Umbilical cord (tissue), 2 donors: ENCODE measurements around the gene GABRE. TPM values are rescaled to one million over a fixed set of nuclear protein-coding genes. Genes with fewer than 3 reads are reported as not detected.

Experiments
- DNase-seq: peaks from one replicate; pipeline ENCODE4 v3.0.0-alpha.2; 2015; ENCODE audit warnings: low spot score
- total RNA-seq: library from RNA; depleted of rRNA; stranded (reverse); fragments of >200 nt; gene quantifications from one replicate; pipeline ENCODE4 v1.2.3, GENCODE V29; 2014; ENCODE audit warnings: low replicate concordance; ENCODE audit not compliant: insufficient read depth

The GABRE gene
- total RNA-seq, result 94.1 TPM

- peak; percentile 47 for DNase-seq
Observed at GRCh38 chrX:151974336-151975227, at the start of gene GABRE. Gene GABRE, minus strand, starts transcription at chrX:151974676. Its CDS starts 51 bp downstream, at chrX:151974625.

DNA sequence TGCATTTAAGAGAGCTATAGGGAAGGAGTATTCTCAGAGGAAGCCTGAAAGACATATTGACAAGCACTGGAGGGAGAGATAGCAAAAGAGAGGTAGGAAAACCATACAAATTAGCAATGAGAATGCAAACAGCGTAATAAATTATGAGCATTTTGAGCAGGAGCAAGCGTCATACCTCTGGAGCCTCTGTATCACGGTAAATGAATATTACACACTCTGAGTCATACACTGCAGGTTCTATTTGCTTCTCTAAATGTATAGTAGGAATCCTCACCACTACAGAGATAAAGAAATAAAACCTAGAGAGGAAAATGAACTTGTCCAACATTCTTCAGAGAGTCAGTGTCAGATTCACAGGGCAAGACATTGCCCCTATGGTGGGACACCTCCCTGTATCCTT lies 46.4 kb upstream of the GABRE start:
- DNase-seq, result no peak

GRCh38 chrX:151999813-152000212 lies 25.3 kb upstream of the GABRE start:
- DNase-seq, result no peak

GRCh38 chrX:151997539-151997938 lies 23.1 kb upstream of the GABRE start:
- DNase-seq, result no peak

- DNase-seq, result no peak
Observed at GRCh38 chrX:151996347-151996746, 21.9 kb upstream of the GABRE start.

DNA sequence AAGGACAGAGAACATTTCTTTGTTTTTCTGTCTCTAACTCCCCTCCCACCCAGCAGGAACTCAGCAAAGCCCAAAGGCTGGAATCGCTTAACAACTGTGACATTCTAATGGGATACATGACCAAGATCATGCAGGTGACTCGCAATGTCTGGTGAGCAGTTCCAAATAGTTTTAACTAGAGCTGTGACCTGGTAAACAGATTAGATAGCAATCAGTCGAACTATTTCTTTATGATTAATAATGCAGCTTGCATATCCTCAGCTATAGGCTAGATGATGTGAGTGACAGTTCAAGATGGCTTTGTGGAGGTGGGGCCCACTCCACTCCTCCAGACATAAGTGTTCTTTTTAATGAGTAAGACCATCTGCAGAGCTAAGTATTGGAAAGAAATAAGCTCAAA lies 20.0 kb upstream of the GABRE start:
- DNase-seq, result no peak

- no peak for DNase-seq
Observed at GRCh38 chrX:151988706-151989299, 14.3 kb upstream of the GABRE start.

DNA sequence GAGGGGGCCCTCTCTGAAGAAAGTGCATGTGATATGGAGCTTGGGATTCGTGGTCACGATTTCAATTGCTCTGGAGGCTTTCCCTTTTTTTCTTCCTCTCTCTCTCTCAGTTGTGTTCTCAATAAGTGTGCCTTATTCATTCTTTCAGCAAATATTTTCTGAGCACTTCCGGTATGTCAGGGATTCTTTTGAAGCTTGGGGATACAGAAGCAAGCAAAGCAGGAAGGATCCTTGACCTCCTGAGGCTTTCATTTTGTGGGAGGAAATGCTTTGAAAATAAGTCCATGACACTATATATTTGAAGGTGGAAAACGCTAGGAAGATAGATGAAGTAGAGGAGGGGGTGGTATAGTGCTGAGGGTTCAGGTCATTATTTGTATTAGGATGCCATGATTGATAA lies 12.6 kb upstream of the GABRE start:
- DNase-seq, result no peak

GRCh38 chrX:151985955-151986354 lies 11.5 kb upstream of the GABRE start:
- no peak for DNase-seq

DNA sequence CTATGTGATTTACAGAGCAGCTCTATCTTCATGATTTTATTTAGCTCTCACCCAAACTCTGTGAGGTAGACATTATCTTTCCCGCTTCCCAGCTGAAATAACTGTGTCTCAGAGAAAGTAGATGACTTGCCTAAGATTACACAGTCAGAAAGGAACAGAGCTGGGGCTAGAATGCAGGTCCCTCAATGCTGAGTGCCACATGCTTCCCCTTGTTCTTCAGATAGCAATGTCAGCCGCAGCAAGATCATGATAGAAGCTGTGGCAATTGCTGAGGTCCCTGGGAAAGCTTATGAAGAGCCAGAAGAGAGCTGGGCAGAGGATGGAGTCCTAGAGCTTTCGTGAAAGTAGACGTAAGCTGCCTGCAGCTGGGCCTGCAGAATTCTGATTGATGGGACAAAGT lies 11.1 kb upstream of the GABRE start:
- DNase-seq, result no peak

- no peak for DNase-seq
Observed at GRCh38 chrX:151984902-151985301, 10.4 kb upstream of the GABRE start.

DNA sequence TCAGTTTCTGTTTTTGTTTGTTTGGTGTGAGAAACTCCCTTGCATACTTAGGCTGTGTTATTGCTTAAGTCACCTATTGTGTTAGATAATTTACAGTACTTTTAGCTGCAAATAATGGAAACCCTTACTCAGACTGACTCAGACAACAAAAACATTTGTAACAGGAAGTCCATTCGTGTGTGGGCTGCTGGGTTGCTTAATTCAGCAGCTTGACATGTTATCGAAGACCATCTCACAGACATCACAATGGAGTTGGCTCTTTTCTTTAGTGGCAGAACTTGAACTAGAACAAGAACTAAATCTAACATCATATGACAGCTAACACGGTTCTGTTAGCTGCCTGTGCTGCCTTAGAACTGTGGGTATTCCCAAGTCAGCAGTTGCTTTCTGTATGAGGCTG lies 9.9 kb upstream of the GABRE start:
- DNase-seq, result no peak

DNA sequence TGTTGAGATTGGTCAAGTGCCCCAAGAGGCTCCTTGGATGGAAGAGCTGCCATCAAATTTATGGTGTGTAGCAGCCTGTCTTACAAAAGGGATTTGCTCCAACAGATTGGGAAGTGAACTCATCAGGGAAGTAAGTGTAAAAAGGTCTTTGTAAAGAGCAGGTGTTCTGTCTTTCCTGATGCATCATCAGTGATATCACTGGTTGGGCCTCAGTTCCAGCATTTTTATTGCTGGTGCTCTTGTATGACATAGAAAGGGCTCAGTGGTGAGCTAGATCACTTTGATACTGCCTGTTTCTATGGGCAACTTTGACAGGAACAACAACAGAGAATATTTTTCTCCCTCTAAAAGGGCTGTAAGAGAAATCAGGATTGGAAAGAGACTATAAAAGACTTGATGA lies 8.7 kb upstream of the GABRE start:
- DNase-seq, result no peak

- no peak for DNase-seq
Observed at GRCh38 chrX:151982222-151982621, 7.7 kb upstream of the GABRE start.

DNA sequence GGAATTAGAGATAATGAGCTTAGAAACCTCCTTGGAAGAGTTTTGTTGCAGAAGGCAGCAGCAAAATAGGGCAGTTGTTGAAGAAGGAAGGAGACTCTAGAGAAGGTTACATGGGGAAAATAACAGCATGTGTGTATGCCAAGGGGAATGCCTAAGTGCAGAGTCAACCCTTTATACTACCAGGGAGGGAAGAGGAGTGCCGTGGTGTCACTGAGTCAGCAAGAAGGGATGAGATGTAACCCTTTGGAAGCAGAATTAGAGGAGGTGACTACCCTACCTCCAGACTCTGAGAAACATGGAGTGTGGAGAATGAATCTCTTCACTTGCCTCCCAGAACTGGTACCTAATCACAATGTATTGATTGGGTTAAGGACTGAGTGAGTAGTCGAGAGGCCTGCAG lies 6.7 kb upstream of the GABRE start:
- no peak for DNase-seq

DNA sequence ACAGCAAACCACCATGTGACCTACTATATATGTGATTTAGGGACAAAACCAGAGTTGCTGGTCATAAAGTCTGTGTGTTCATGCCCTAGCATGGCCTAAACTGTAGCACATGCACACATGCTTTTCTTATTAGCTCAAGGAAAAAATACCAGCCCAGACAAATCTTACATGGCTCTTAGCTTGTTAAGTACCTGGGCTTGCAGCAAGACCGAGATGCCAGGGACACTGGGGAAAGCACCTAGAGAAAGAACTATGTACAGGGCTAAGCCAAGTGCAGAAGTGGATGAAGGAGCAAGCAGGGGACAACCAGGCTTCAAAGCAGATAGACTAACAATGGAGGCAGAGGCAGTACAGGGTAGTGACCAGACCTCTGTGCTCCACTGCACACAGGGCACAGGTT lies 3.4 kb upstream of the GABRE start:
- DNase-seq, result no peak

DNA sequence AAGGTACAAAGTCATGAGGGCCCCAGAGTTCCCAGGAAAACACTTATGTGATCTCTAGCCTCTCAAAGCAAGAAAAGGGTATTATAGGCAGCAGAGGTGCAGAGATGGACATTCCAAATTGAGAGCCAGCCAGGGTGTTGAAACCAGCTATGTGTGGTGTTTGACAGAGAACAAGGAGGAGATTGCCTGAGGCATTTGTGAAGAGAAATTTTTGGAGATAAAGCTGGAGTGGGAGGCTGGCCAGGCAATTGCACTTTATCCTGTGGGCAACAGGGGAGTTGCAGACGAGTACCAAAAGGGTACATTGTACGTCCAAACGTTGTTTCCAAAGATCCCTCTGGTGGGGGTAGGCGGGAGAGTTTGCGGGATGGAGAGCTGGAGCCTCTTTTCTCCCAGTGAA lies 2.5 kb upstream of the GABRE start:
- no peak for DNase-seq

DNA sequence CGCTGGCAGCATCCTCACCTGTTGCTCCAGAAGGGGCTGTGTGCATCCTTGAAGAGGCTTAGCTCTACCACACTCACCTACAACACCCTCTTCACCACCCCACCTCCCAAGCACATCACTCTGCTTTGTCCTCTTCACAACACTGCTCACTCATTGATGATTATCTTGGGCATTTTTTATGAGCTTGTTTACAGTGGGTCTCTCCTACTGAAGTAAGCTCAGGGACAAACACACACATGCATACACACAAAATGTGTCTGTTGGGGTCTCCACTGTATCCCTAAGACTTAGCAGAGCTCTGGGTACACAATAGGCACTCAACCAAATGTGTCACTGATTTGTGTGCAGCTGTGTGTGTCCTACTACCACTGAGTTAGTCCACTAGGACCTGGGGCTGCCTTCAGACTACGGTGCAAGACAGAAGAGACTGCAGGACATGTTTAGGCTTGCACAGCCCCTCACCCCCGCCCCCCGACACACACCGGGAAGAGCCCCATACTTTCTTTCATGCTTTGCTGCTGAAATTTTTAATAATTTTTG lies 1.3 kb upstream of the GABRE start:
- DNase-seq, result no peak

GRCh38 chrX:151975228-151975593 lies 735 bp upstream of the GABRE start:
- no peak for DNase-seq

GRCh38 chrX:151973851-151974335 lies 583 bp downstream of the GABRE start:
- no peak for DNase-seq

GRCh38 chrX:151973060-151973661 lies 1.3 kb downstream of the GABRE start:
- DNase-seq, result no peak

DNA sequence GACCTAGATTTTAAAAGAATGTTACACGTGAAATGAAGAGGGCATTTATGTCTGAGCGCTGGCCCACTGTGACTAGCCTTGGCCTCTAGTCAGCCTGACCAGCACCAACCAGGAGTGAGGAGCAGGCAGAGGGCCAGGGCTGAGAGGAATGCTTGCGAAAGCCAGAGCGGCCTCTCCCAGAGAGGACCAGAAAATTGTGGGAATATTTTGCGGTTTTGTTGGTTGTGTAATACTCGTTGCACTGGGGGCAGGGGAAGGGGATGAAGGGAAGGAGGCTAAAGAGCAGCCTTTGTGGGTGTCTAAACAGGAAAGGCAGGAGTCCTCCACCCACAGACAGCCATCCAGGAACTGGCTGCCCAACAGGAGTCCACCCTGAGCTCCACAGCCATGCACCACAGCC lies 3.8 kb downstream of the GABRE start:
- DNase-seq, result peak; percentile 18
